ENCODE measurements around the gene TMEM79. TPM values are rescaled to one million over a fixed set of nuclear protein-coding genes. Genes with fewer than 3 reads are reported as not detected.

Gene TMEM79
- total and polyA plus RNA-seq, 2 of the 4 experiments (the other 2 are of a cell fraction), result 0.54 to 3.3 TPM

GRCh38 chr1:156281281-156281680 lies 2.8 kb upstream of the TMEM79 start (continued):
- peak; percentile 52; the same call in 1 of the 2 replicates for TF ChIP-seq POLR2A (IDR thresholded peaks at IDR 0.05; ENCODE audit: low read depth, low read length)

- in situ Hi-C loops (cut with MboI; ENCODE audit: low sequenced_read_pairs), result no loop called here
These were observed 2.2 kb upstream of the TMEM79 start for GRCh38 chr1:156281693-156282478.

More at GRCh38 chr1:156281693-156282478, 2.2 kb upstream of the TMEM79 start:
- TF ChIP-seq FOS (IDR thresholded peaks at IDR 0.05; ENCODE audit: low read depth, low read length) (no peak), USF2 (IDR thresholded peaks at IDR 0.05; ENCODE audit: low read depth, low read length) (no peak), POLR2A (IDR thresholded peaks at IDR 0.05; ENCODE audit: low read depth, low read length) (peak; percentile 18; the same call in 1 of the 2 replicates)
- H3K27me3 ChIP-seq (ENCODE audit: control insufficient read depth, insufficient read depth, low read length), result no peaks in the 10 kb centered on the region
- peak overlapping the region; percentile 86 for H3K9ac ChIP-seq (ENCODE audit: low read depth, low read length)
- peak overlapping the region; percentile 90 for H3K4me2 ChIP-seq (ENCODE audit: low read depth, low read length)
- H4K20me1 ChIP-seq (ENCODE audit: insufficient read depth, low read length), result peaks cover 32% of the 10 kb centered on the region
- peak overlapping the region; percentile 25 for H3K23ac ChIP-seq (ENCODE audit: low read depth, low read length)
- peak overlapping the region; percentile 53 for H3K4ac ChIP-seq (ENCODE audit: low read depth, low read length)
- no peaks in the 10 kb centered on the region for H3K9me3 ChIP-seq (ENCODE audit: control insufficient read depth, insufficient read depth, low read length)
- WGBS, 2 experiments (ENCODE audit: extremely low coverage in 2 of 2, insufficient read length in 1 of 2), result 6% methylated on average over 3 of the region's 22 CpGs; no CpG with 5 or more reads in 1 of the 2 experiments
- H4K8ac ChIP-seq (ENCODE audit: low read depth in 2 of 2, low read length in 2 of 2), result peak overlapping the region; percentile 72 to 74
- H2AK5ac ChIP-seq (ENCODE audit: low read depth, low read length), result peak overlapping the region; percentile 76; the same call in 1 of the 2 replicates
- dilution Hi-C loops (cut with HindIII; ENCODE audit: low sequenced_read_pairs, unreplicated experiment) (no loop called here), intact Hi-C loops (cut with micrococcal nuclease) (no loop called here)
- peaks cover 9% of the 10 kb centered on the region for H3K4me1 ChIP-seq (ENCODE audit: control insufficient read depth, insufficient read depth, low read length)
- peak overlapping the region; percentile 35; the same call in 1 of the 2 replicates for H3K18ac ChIP-seq (ENCODE audit: low read depth, low read length)
- ChIA-PET POLR2A (ENCODE audit: unreplicated experiment) (interaction anchor here (0.6 to 1.7 kb wide), 4 partner anchors 14 to 69 kb away, joined by 3 to 8 read pairs (median 4); partner anchors contain the start of genes GLMP and PMF1), CTCF (interaction anchor here (0.6 to 1.0 kb wide), 2 partner anchors 17 to 342 kb away, joined by 3 to 7 read pairs; partner anchors contain the start of gene VHLL)
- peak overlapping the region; percentile 4 for H2BK5ac ChIP-seq (ENCODE audit: low read depth, low read length, poor library complexity, severe bottlenecking)
- H3K9me1 ChIP-seq (ENCODE audit: insufficient read depth, low read length), result peaks cover 7% of the 10 kb centered on the region
- peaks cover 45 to 71% of the 10 kb centered on the region in 2 experiments; a peak in 3 of 4 replicates for H3K79me1 ChIP-seq (ENCODE audit: low read depth in 1 of 2, low read length in 2 of 2)
- H2BK120ac ChIP-seq (ENCODE audit: low read depth, low read length), result no peak overlapping the region
- no peak overlapping the region for H2BK20ac ChIP-seq (ENCODE audit: low read depth, low read length)
- peak overlapping the region; percentile 55 for H4K5ac ChIP-seq (ENCODE audit: low read depth, low read length)
- H3K14ac ChIP-seq (replicated peaks; ENCODE audit: low read depth, low read length), result peak overlapping the region; percentile 88
- peaks cover 17% of the 10 kb centered on the region for H3K36me3 ChIP-seq (ENCODE audit: control insufficient read depth, insufficient read depth, low read length)
- DNase-seq, result peak; percentile 45
- H2AFZ ChIP-seq (replicated peaks; ENCODE audit: low read length, poor library complexity), result peak overlapping the region; percentile 65
- peak overlapping the region; percentile 78 for H3K27ac ChIP-seq (ENCODE audit: insufficient read depth, low read length)
- peak overlapping the region; percentile 67 for H3K4me3 ChIP-seq (ENCODE audit: insufficient read depth, low read depth, low read length)
- BruUV-seq (replicated peaks), result no TSS peak
- no peak overlapping the region; the same call in 2 of the 3 replicates for H2BK15ac ChIP-seq (ENCODE audit: low read depth, low read length)
- no peak for ATAC-seq (ENCODE audit: low read depth)
- peak overlapping the region; percentile 90 for H2AK9ac ChIP-seq (replicated peaks; ENCODE audit: low read depth, low read length, poor library complexity)
- peak overlapping the region; percentile 21 for H4K91ac ChIP-seq (ENCODE audit: insufficient read depth, low read depth, low read length)
- peak overlapping the region; percentile 79 for H3K56ac ChIP-seq (ENCODE audit: extremely low read depth, insufficient read depth, low read length)

All from IMR-90 (cell line).